ENCODE results near the gene RHOF.
A peak's percentile ranks its signal among the peaks of the same experiment; 100 is the strongest.

GRCh38 chr12:121823101-121823726 lies 29.7 kb upstream of the RHOF start:
- TF ChIP-seq CTCF (IDR thresholded peaks at IDR 0.05) (peak; percentile 24; the same call in 1 of the 2 replicates), ZFX (IDR thresholded peaks at IDR 0.05; ENCODE audit: borderline replicate concordance) (no peak)

All from 22Rv1 (cell line).